ENCODE data around the gene LOXHD1. TPM values are rescaled to one million over a fixed set of nuclear protein-coding genes. Genes with fewer than 3 reads are reported as not detected.
A peak's percentile ranks its signal among the peaks of the same experiment; 100 is the strongest.

LOXHD1 gene
- total RNA-seq, 3 donors from 2014 or later (not counting 1 experiment from before 2014, with no cell fraction given) = 0.11 to 0.48 (median 0.14) TPM

GRCh38 chr18:46482831-46483230 lies 174.2 kb downstream of the LOXHD1 start:
- no peaks in the 10 kb centered on the region for H3K36me3 ChIP-seq (ENCODE audit: control insufficient read depth, insufficient read depth, low read length)
- no peak overlapping the region for H3K4me3 Mint-ChIP-seq
- peaks cover 0 to 2% of the 10 kb centered on the region in 2 donors for H3K9me3 Mint-ChIP-seq
- peaks cover 6% of the 10 kb centered on the region for H3K9me3 ChIP-seq (ENCODE audit: control insufficient read depth, insufficient read depth, low read length)
- ATAC-seq (no peak), DNase-seq (no peak)
- intact Hi-C loops (cut with micrococcal nuclease) = loop anchor here (5.0 kb wide), 1 partner anchor 174 kb away; the partner anchor contains the start of gene LOXHD1
- H3K4me3 ChIP-seq (ENCODE audit: low read length) = no peak overlapping the region
- H3K27ac ChIP-seq (ENCODE audit: low read length) = no peak overlapping the region
- peaks cover 3% of the 10 kb centered on the region for H3K27me3 ChIP-seq (ENCODE audit: control insufficient read depth, insufficient read depth, low read length)
- no peak for TF ChIP-seq CTCF (IDR thresholded peaks at IDR 0.05)
- H3K36me3 Mint-ChIP-seq = no peaks in the 10 kb centered on the region
- H3K4me1 Mint-ChIP-seq = peaks cover 7 to 12% of the 10 kb centered on the region in 2 donors
- no peak overlapping the region for H3K27ac Mint-ChIP-seq
- WGBS (ENCODE audit: insufficient coverage) = 88% methylated on average over 1 of the region's 1 CpG
- H3K27me3 Mint-ChIP-seq (ENCODE audit: low read depth in 2 of 2) = peaks cover 6 to 8% of the 10 kb centered on the region in 2 donors
- H3K4me1 ChIP-seq (ENCODE audit: control insufficient read depth, insufficient read depth, low read length) = no peaks in the 10 kb centered on the region

- Mint-ChIP-seq H3K4me3 (no peak overlapping the region), H3K27ac (no peak overlapping the region), H3K27me3 (ENCODE audit: low read depth in 2 of 2) (peaks cover 6 to 8% of the 10 kb centered on the region in 2 donors), H3K4me1 (peaks cover 7 to 12% of the 10 kb centered on the region in 2 donors), H3K36me3 (no peaks in the 10 kb centered on the region), H3K9me3 (peaks cover 0 to 2% of the 10 kb centered on the region in 2 donors)
- Histone ChIP-seq H3K36me3 (ENCODE audit: control insufficient read depth, insufficient read depth, low read length) (no peaks in the 10 kb centered on the region), H3K27ac (ENCODE audit: low read length) (no peak overlapping the region), H3K4me1 (ENCODE audit: control insufficient read depth, insufficient read depth, low read length) (no peaks in the 10 kb centered on the region), H3K4me3 (ENCODE audit: low read length) (no peak overlapping the region), H3K9me3 (ENCODE audit: control insufficient read depth, insufficient read depth, low read length) (peaks cover 6% of the 10 kb centered on the region), H3K27me3 (ENCODE audit: control insufficient read depth, insufficient read depth, low read length) (peaks cover 3% of the 10 kb centered on the region)
- intact Hi-C loops (cut with micrococcal nuclease) = loop anchor here (1.0 to 5.0 kb wide), 3 partner anchors 175 to 334 kb away; partner anchors contain the start of gene LOXHD1
- DNase-seq = no peak
- TF ChIP-seq CTCF (IDR thresholded peaks at IDR 0.05) = no peak
- WGBS (ENCODE audit: insufficient coverage) = 42% methylated on average over 1 of the region's 1 CpG
- no peak for ATAC-seq
These were observed 175.2 kb downstream of the LOXHD1 start for GRCh38 chr18:46481847-46482245.

GRCh38 chr18:46481048-46481846 lies 175.8 kb downstream of the LOXHD1 start:
- Histone ChIP-seq H3K27ac (ENCODE audit: low read length) (no peak overlapping the region), H3K4me1 (ENCODE audit: control insufficient read depth, insufficient read depth, low read length) (no peaks in the 10 kb centered on the region), H3K4me3 (ENCODE audit: low read length) (no peak overlapping the region), H3K36me3 (ENCODE audit: control insufficient read depth, insufficient read depth, low read length) (no peaks in the 10 kb centered on the region), H3K9me3 (ENCODE audit: control insufficient read depth, insufficient read depth, low read length) (peaks cover 6% of the 10 kb centered on the region), H3K27me3 (ENCODE audit: control insufficient read depth, insufficient read depth, low read length) (peaks cover 3% of the 10 kb centered on the region)
- whole genome bisulfite sequencing (ENCODE audit: insufficient coverage) = 46% methylated on average over 8 of the region's 9 CpGs
- H3K27me3 Mint-ChIP-seq (ENCODE audit: low read depth in 2 of 2) = peaks cover 6 to 8% of the 10 kb centered on the region in 2 donors
- no peak overlapping the region for H3K4me3 Mint-ChIP-seq
- H3K36me3 Mint-ChIP-seq = no peaks in the 10 kb centered on the region
- H3K4me1 Mint-ChIP-seq = peaks cover 7 to 12% of the 10 kb centered on the region in 2 donors
- peak; percentile 50 to 80 (median 77) for ATAC-seq
- DNase-seq = peak; percentile 52 to 74
- no peak overlapping the region for H3K27ac Mint-ChIP-seq
- H3K9me3 Mint-ChIP-seq = peaks cover 0 to 2% of the 10 kb centered on the region in 2 donors
- TF ChIP-seq CTCF (IDR thresholded peaks at IDR 0.05) = peak; percentile 82
- intact Hi-C loops (cut with micrococcal nuclease) = loop anchor here (1.0 to 5.0 kb wide), 3 partner anchors 176 to 333 kb away; partner anchors contain the start of gene LOXHD1
